ENCODE results near the gene MTHFD1. TPM values are rescaled to one million over a fixed set of nuclear protein-coding genes. Genes with fewer than 3 reads are reported as not detected.

Gene MTHFD1
- 38.3 and 54.5 TPM in 2 replicates for total RNA-seq

DNA sequence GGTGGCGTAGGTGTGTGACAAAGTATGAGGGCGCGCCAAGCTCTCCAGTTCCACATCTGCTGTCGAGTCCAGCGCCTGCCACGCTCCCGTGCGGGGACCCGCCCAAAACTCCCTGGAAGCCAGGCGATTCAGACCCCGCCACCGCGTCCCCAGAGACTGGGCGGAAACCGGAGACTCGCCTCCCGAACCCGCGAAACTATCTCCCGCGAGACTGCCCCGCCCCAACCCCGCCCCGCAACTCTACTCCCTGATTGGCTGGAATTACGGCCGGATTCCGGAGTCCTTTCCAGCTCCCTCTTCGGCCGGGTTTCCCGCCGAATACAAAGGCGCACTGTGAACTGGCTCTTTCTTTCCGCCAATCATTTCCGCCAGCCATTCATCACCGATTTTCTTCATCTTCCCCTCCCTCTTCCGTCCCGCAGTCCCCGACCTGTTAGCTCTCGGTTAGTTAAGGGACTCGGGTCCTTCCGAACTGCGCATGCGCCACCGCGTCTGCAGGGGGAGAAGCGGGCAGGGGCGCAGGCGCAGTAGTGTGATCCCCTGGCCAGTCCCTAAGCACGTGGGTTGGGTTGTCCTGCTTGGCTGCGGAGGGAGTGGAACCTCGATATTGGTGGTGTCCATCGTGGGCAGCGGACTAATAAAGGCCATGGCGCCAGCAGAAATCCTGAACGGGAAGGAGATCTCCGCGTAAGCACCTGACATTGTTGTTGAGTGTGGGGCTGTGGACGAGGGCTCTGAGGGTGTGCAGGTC, at the start of gene MTHFD1:
Gene MTHFD1, plus strand, starts transcription at position 572 of the 751 bp plus-strand sequence. Its CDS starts 75 bp downstream, at position 647.

DNA sequence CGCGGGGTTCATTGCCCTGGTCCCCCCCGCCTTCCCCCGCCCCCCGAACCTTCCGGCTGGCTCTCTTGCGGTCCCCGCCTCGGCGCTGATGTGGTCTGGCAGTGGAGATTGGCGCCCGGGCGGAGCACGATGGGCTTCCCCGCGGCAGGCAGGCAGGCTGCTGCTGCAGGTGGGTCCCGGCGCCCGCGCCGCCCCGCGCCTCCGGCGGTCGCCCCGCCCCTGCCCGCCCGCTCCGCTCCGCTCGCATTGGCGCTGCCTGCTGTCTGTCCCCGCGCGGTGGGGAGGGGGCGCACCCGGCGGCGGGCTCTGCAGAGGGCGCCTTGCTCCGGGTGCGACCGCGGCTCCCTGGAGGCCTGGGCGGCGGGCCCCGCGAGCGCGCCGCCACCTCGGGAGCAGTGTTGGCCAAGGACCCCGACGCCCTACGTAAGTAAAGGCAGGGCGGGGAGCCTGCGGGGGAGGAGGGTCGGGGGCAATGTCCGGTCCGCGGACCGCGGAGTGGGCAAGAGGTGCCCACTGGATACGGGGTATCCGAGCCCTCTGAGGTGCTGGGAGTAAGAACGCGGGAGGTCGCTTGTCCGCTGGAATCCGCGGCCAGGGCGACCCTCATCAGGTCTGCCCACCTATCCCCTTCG, 77.2 kb downstream of the MTHFD1 start, which contains the start of gene AKAP5:
Gene AKAP5, plus strand, starts transcription at position 309 of the 632 bp plus-strand sequence. CDS start 2,896 bp downstream, outside the sequence.

GRCh38 chr14:64503434-64504309, 115.5 kb downstream of the MTHFD1 start, which contains the start of gene ZBTB25:
Gene ZBTB25 (minus strand): TSS chr14:64503838. CDS start chr14:64490533, 13,305 bp downstream.

GRCh38 chr14:64504310-64504896, 116.2 kb downstream of the MTHFD1 start, which contains the start of gene ZBTB1:
Gene ZBTB1 (plus strand): TSS chr14:64504770. CDS start chr14:64521505, 16,735 bp downstream.

Other genes with a start within 250 kb of the MTHFD1 start
- gene ESR2, start 94.0 kb upstream of the MTHFD1 start, total RNA-seq = under 0.01 and 0.07 TPM in 2 replicates
- under 0.01 and 0.28 TPM in 2 replicates for gene AKAP5, start 77.1 kb downstream of the MTHFD1 start, total RNA-seq
- gene ZBTB25, start 115.5 kb downstream of the MTHFD1 start, total RNA-seq = 6.2 and 8.3 TPM in 2 replicates
- gene ZBTB1, start 116.4 kb downstream of the MTHFD1 start, total RNA-seq = 40.7 and 64.4 TPM in 2 replicates
- gene HSPA2, start 152.4 kb downstream of the MTHFD1 start, total RNA-seq = 3.3 and 10.3 TPM in 2 replicates
- gene PPP1R36, start 161.6 kb downstream of the MTHFD1 start, total RNA-seq = 0.34 and 0.50 TPM in 2 replicates